ENCODE results near the gene PPRC1.
A peak's percentile ranks its signal among the peaks of the same experiment; 100 is the strongest.

Gene PPRC1

GRCh38 chr10:102196893-102197292 is 64.1 kb downstream of the PPRC1 start:
- peak; percentile 21 to 50 for DNase-seq

- DNase-seq = no peak
These were observed 65.2 kb downstream of the PPRC1 start for GRCh38 chr10:102198027-102198426.
